ENCODE measurements around the gene TMEM87B.

GRCh38 chr2:112168422-112169124, 113.5 kb downstream of the TMEM87B start:
- TF ChIP-seq CTCF (conservative IDR thresholded peaks at IDR 0.05; ENCODE audit: low read length) (no peak), EZH2phosphoT487 (IDR thresholded peaks at IDR 0.05; ENCODE audit: borderline replicate concordance, low read depth, low read length) (no peak)

Measured in OCI-LY7 (cell line).